Testis (tissue), 3 donors: ENCODE results near the gene PALM2AKAP2. TPM values are rescaled to one million over a fixed set of nuclear protein-coding genes. Genes with fewer than 3 reads are reported as not detected.

Source experiments
- DNase-seq: peaks from one replicate; pipeline ENCODE4 v3.0.0-alpha.2; 2019
- H3K27ac ChIP-seq, 2 donors: fragments of 200-600 bp; sonication (generic); one replicate each; pipeline ENCODE4 v1.5.1; 2019
- H3K27me3 ChIP-seq: fragments of 200-600 bp; sonication (generic); one replicate; pipeline ENCODE4 v1.5.1; 2019
- H3K36me3 ChIP-seq: fragments of 200-600 bp; sonication (generic); one replicate; pipeline ENCODE4 v1.5.1; 2017; ENCODE audit warnings: low read depth; ENCODE audit errors: missing control alignments
- H3K4me1 ChIP-seq: fragments of 200-600 bp; sonication (generic); one replicate; pipeline ENCODE4 v1.5.1; 2019
- H3K4me3 ChIP-seq, 2 donors: fragments of 200-600 bp; sonication (generic); one replicate each; pipeline ENCODE4 v1.5.1; 2017 to 2019
- H3K9me3 ChIP-seq: fragments of 200-600 bp; sonication (generic); one replicate; pipeline ENCODE4 v1.5.1; 2017
- CTCF ChIP-seq, 3 experiments: fragments of 450-650 bp in 2 of 3; fragments of 200-600 bp in 1 of 3; sonication (generic) in 1 of 3; IDR thresholded peaks; one replicate each; pipeline ENCODE4 v1.5.1; 2016 to 2019; ENCODE audit warnings: antibody characterized with exemption in 3 of 3, mild to moderate bottlenecking in 2 of 3, moderate library complexity in 1 of 3
- POLR2A ChIP-seq: fragments of 450-650 bp; IDR thresholded peaks from one replicate; pipeline ENCODE4 v1.6.1; 2017; ENCODE audit warnings: antibody characterized with exemption, mild to moderate bottlenecking, moderate library complexity
- WGBS, 2 donors: methylation state at CpG; one replicate each; pipeline ENCODE4 v1.1.5; 2018; 5-methylcytosine and 5-hydroxymethylcytosine counted together
- intact Hi-C: fragments of 100-400 bp; cut with DNase I; formaldehyde crosslinking; loops from one replicate; pipeline ENCODE4 v1.15.1; 2023; ENCODE audit warnings: low total_unique reads
- polyA plus RNA-seq: library from polyadenylated mRNA; stranded (reverse); fragments of 350-450 nt; fragmentation: Illumina TruSeq; extraction: RNeasy Lipid Tissue Mini Kit (QIAGEN cat#74804); gene quantifications from one replicate; pipeline ENCODE4 v1.2.3, GENCODE V29; 2014; ENCODE audit warnings: low read depth, low replicate concordance; ENCODE audit not compliant: insufficient read depth
- total RNA-seq, 2 donors: library from RNA; depleted of rRNA; stranded (reverse); fragments of >200 nt; gene quantifications; one replicate each; pipeline ENCODE4 v1.2.3, GENCODE V29; 2016

Gene PALM2AKAP2
- total and polyA plus RNA-seq, 3 donors from 2014 or later, result 0.25 to 2.3 (median 0.87) TPM

- DNase-seq, result no peak
- no peak overlapping the region for H3K27ac ChIP-seq
- H3K27me3 ChIP-seq, result no peaks in the 10 kb centered on the region
- H3K4me1 ChIP-seq, result no peaks in the 10 kb centered on the region
- no peaks in the 10 kb centered on the region for H3K36me3 ChIP-seq
- 35 to 48% methylated on average over 2 of the region's 2 CpGs for WGBS, 2 donors
- no peaks in the 10 kb centered on the region for H3K9me3 ChIP-seq
- TF ChIP-seq POLR2A, result no peak
- intact Hi-C loops, result no loop called here
- H3K4me3 ChIP-seq, result no peak overlapping the region
These were observed 10.7 kb upstream of the PALM2AKAP2 start for GRCh38 chr9:109769250-109769649.

- Histone ChIP-seq H3K27ac (no peak overlapping the region), H3K4me3 (no peak overlapping the region), H3K9me3 (no peaks in the 10 kb centered on the region), H3K36me3 (no peaks in the 10 kb centered on the region), H3K27me3 (no peaks in the 10 kb centered on the region), H3K4me1 (no peaks in the 10 kb centered on the region)
- intact Hi-C loops, result no loop called here
- no peak for DNase-seq
- WGBS, 2 donors, result 70 to 100% methylated on average over 1 of the region's 1 CpG
- no peak for TF ChIP-seq POLR2A
- TF ChIP-seq CTCF (IDR thresholded peaks at IDR 0.05), result no peak
These were observed 9.9 kb upstream of the PALM2AKAP2 start for GRCh38 chr9:109770101-109770500.

- 52 to 62% methylated on average over 2 of the region's 2 CpGs for WGBS, 2 donors
- Histone ChIP-seq H3K27ac (no peak overlapping the region), H3K4me1 (no peaks in the 10 kb centered on the region), H3K9me3 (no peaks in the 10 kb centered on the region), H3K36me3 (no peaks in the 10 kb centered on the region), H3K27me3 (no peaks in the 10 kb centered on the region), H3K4me3 (no peak overlapping the region)
- intact Hi-C loops, result no loop called here
- DNase-seq, result no peak
- TF ChIP-seq POLR2A, result no peak
- TF ChIP-seq CTCF (IDR thresholded peaks at IDR 0.05), result no peak
These were observed 8.9 kb upstream of the PALM2AKAP2 start for GRCh38 chr9:109771087-109771486.

GRCh38 chr9:109771796-109772531, 8.0 kb upstream of the PALM2AKAP2 start:
- H3K4me3 ChIP-seq, result no peak overlapping the region
- H3K36me3 ChIP-seq, result no peaks in the 10 kb centered on the region
- no peak overlapping the region for H3K27ac ChIP-seq
- no peak for DNase-seq
- TF ChIP-seq POLR2A (no peak), CTCF (IDR thresholded peaks at IDR 0.05) (no peak)
- 60% methylated on average over 8 of the region's 8 CpGs for WGBS, 2 donors
- no peaks in the 10 kb centered on the region for H3K4me1 ChIP-seq
- intact Hi-C loops, result no loop called here
- H3K27me3 ChIP-seq, result no peaks in the 10 kb centered on the region
- H3K9me3 ChIP-seq, result no peaks in the 10 kb centered on the region

- Histone ChIP-seq H3K4me3 (no peak overlapping the region), H3K27me3 (no peaks in the 10 kb centered on the region), H3K9me3 (no peaks in the 10 kb centered on the region), H3K36me3 (no peaks in the 10 kb centered on the region), H3K27ac (no peak overlapping the region), H3K4me1 (peaks cover 2% of the 10 kb centered on the region)
- TF ChIP-seq POLR2A (no peak), CTCF (IDR thresholded peaks at IDR 0.05) (no peak)
- intact Hi-C loops, result no loop called here
- DNase-seq, result no peak
- WGBS, 2 donors, result 76% methylated on average over 3 of the region's 3 CpGs
These were observed 4.5 kb upstream of the PALM2AKAP2 start for GRCh38 chr9:109775516-109775915.
